ENCODE results near the gene CALR.
"Not testable (repeated sequence)": the region's sequence is repeated elsewhere in the genome, so short reads cannot be mapped to it uniquely, and the experiment has no call there.

CALR gene

GRCh38 chr19:12952488-12953137 is 14.2 kb downstream of the CALR start:
- no peak for DNase-seq (ENCODE audit: low read depth in 2 of 2)

GRCh38 chr19:12953138-12953798 is 14.9 kb downstream of the CALR start:
- no peak for DNase-seq (ENCODE audit: low read depth in 2 of 2)

- DNase-seq (ENCODE audit: low read depth in 2 of 2), result no peak
These were observed 15.6 kb downstream of the CALR start for GRCh38 chr19:12953799-12954611.

- no peak for DNase-seq (ENCODE audit: low read depth in 2 of 2)
These were observed 16.2 kb downstream of the CALR start for GRCh38 chr19:12954612-12954962.

GRCh38 chr19:12955575-12955974 is 17.2 kb downstream of the CALR start:
- DNase-seq (ENCODE audit: low read depth in 2 of 2), result not testable (repeated sequence)

GRCh38 chr19:12955996-12956395 is 17.6 kb downstream of the CALR start:
- DNase-seq (ENCODE audit: low read depth in 2 of 2), result no peak

GRCh38 chr19:12956446-12957388 is 18.3 kb downstream of the CALR start, which contains the start of gene GADD45GIP1:
TSS of gene GADD45GIP1 (minus strand) at chr19:12957223. CDS start at chr19:12957212, 11 bp downstream.
- peak; percentile 75 to 84 for DNase-seq (ENCODE audit: low read depth in 2 of 2)

GRCh38 chr19:12957389-12957952 is 19.1 kb downstream of the CALR start:
- not testable (repeated sequence) for DNase-seq (ENCODE audit: low read depth in 2 of 2)

GRCh38 chr19:12959481-12959880 is 21.1 kb downstream of the CALR start:
- DNase-seq (ENCODE audit: low read depth in 2 of 2), result no peak

GRCh38 chr19:12965017-12965811 is 26.8 kb downstream of the CALR start:
- peak; percentile 71 to 81 for DNase-seq (ENCODE audit: low read depth in 2 of 2)

GRCh38 chr19:12965812-12966135 is 27.4 kb downstream of the CALR start:
- DNase-seq (ENCODE audit: low read depth in 2 of 2), result no peak

- DNase-seq (ENCODE audit: low read depth in 2 of 2), result no peak
These were observed 29.5 kb downstream of the CALR start for GRCh38 chr19:12967907-12968306.

GRCh38 chr19:12969292-12969988 is 31.0 kb downstream of the CALR start, which contains the start of gene DAND5:
TSS of gene DAND5 (plus strand) at chr19:12969576. CDS start at chr19:12969661, 85 bp downstream.
- no peak for DNase-seq (ENCODE audit: low read depth in 2 of 2)

GRCh38 chr19:12970070-12970820 is 31.8 kb downstream of the CALR start:
- DNase-seq (ENCODE audit: low read depth in 2 of 2), result no peak

- DNase-seq (ENCODE audit: low read depth in 2 of 2), result no peak
These were observed 34.8 kb downstream of the CALR start for GRCh38 chr19:12973236-12973635.

GRCh38 chr19:12974301-12975220 is 36.2 kb downstream of the CALR start:
- DNase-seq (ENCODE audit: low read depth in 2 of 2), result no peak

GRCh38 chr19:12975221-12975741 is 36.9 kb downstream of the CALR start:
- DNase-seq (ENCODE audit: low read depth in 2 of 2), result no peak

GRCh38 chr19:12976109-12976508 is 37.7 kb downstream of the CALR start:
- DNase-seq (ENCODE audit: low read depth in 2 of 2), result not testable (repeated sequence)
